SKM-1 (cell line): Measurements from ENCODE around the gene KHDRBS1.
"Not testable (repeated sequence)": the region's sequence is repeated elsewhere in the genome, so short reads cannot be mapped to it uniquely, and the experiment has no call there.

Source experiments
- DNase-seq: peaks from one replicate; lab custom pipeline; 2025; ENCODE audit not compliant: unreplicated experiment; lab: John Stamatoyannopoulos, UW

Gene KHDRBS1, protein sequence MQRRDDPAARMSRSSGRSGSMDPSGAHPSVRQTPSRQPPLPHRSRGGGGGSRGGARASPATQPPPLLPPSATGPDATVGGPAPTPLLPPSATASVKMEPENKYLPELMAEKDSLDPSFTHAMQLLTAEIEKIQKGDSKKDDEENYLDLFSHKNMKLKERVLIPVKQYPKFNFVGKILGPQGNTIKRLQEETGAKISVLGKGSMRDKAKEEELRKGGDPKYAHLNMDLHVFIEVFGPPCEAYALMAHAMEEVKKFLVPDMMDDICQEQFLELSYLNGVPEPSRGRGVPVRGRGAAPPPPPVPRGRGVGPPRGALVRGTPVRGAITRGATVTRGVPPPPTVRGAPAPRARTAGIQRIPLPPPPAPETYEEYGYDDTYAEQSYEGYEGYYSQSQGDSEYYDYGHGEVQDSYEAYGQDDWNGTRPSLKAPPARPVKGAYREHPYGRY

DNA sequence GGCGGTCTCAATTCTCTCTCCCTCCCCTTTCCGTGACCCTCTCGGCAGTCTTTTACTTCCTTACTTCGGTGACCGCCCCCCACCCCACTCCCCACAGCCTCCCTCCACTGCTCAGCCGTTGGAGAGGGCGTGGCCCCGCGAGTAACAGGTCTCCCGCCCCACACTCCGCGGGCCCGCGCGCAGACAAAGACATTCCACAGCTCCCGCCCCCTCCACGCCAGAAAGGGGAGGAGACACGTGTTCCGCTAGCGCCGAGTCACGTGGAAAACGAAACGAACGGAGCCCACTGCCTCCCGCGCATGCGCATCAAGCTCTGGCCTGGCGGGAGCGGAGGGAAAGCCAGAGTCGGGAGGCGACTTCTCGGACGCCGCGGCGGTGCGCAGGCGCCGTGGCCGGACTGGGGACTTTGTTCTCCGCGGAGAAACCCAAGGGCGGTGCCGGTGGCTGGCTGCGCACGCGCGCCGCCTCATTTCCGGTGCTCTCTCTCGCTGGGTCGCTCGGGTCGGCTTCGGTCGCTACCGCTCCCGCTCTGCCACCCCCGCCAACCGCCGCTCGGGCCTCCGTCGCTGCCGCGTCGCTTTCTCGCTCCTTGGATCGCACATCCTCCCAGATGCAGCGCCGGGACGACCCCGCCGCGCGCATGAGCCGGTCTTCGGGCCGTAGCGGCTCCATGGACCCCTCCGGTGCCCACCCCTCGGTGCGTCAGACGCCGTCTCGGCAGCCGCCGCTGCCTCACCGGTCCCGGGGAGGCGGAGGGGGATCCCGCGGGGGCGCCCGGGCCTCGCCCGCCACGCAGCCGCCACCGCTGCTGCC is at the start of gene KHDRBS1:
TSS of gene KHDRBS1 (plus strand) at position 483 of the 813 bp plus-strand sequence. CDS start at position 611, 128 bp downstream.
- peak; percentile 98 for DNase-seq

DNA sequence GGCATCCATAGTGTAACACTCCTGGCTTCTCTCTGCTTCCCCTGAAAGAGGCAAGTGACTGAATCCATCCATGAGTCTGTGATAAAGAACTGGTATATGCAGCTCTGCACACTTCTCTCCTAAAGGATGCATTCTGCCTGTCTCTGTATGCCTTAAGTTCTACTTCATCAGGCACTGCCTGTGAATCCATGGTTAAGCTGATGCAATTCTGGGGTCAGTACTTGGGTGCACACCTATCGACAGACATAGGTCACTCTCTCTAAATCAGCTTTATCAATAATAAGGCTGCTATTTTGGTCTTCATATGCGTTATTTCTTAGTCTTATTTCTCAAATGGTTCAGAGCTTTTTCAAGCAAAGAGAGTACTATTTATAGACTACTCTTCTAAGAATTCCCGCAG is 42.8 kb upstream of the KHDRBS1 start:
- DNase-seq, result no peak

DNA sequence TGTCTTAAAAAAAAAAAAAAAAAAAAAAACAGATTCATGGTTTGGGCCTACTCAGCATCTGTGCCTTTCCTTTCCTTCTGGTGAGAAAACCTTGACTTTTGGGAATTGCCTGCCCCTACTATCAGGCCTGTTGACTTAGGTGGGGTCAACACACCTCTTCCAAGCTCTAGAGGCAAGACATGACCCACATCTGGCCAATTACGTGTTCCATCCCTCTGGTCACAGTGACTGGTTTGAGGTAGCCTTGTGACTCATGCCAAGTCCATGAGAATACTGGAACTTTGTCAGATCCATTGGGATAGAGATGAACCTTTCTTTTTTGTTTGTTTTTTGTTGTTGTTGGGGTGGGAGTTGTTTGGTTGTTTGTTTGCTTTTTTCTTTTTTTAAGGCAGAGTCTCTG is 37.3 kb upstream of the KHDRBS1 start:
- DNase-seq, result no peak

DNA sequence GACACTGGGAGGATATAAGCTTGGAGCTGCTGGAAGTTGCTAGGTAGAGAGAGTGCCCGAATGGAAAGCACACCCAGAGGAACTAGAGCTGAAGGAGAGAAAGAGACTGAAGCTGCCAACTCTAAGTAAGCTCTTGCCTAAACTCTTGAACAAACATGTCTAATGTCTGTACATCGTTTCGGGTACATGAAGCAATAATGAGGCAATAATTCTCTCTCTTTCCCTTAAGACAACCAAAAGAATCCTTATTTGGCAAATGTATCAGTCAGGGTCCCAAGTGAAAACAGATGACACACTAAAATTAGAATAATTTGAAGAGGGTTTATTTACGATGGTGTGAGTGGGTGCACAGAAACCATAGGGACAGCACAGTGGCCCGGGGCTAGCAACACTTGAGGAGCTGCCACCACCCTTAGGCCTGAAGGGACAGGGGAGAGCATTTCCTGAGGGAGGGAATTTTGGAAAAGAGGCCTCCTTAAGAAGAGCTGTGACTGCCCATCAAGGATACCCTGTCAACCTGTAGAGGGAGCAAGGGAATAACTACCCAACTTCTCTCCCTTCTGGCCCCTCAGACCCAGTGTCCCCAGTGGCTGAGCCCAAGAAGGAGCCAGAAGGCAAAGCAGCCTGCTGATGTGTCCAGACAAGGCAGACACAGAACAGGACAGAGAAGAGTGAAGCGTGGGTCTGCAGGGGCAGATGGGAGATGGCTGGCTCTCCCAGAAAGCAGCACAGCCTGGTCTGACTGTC is 36.1 kb upstream of the KHDRBS1 start:
- DNase-seq, result no peak

DNA sequence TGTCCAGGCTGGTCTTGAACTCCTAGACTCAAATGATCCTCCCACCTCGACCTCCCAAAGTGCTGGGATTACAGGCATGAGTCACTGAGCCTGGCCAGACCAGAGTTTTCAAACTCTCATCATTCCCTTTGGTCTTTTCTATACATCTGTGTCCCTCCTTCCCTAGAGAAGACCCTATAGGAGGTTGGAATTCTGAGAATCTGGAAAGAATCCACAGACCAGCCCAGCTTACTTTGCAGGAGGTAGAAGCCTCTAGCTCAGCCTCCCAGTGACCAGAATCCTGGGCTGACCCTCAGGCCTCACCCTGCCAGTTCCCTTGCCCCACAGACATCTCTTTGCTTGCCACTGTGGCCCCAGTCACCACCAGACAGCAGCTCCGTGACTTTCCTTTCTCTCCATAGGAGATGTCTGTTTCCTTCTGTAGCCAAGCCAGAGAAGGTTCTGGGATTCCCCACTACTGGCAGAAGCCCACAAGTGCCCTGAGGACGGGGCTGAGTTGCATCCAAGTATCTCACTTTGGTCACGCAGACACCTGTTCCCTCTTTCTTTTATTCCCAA is 34.7 kb upstream of the KHDRBS1 start:
- no peak for DNase-seq

DNA sequence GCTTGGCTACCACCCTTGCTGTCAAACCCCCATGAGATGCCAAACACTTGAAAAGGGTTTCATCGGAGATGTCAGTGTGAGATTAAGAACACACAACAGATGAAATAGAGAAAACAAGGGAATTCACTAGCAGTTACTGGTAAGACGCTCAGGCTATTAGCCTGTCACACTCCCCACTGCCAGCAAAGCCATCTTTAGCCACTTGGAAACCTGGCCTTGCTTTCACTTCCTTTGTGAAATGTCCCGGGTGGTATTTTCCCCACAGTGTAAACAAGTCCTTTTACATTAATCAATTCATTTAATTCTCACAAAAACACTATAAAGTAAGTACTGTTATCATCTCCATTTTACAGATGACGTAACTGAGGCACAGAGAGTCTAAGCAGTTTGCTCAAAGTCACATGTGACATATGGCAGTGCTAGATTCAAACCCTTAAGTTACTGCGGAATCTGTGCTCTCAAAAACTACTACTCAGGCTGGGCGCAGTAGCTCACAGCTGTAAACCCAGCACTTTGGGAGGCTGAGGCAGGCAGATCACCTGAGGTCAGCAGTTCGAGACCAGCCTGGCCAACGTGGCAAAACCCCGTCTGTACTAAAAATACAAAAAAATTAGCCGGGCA is 32.7 kb upstream of the KHDRBS1 start:
- DNase-seq, result no peak

DNA sequence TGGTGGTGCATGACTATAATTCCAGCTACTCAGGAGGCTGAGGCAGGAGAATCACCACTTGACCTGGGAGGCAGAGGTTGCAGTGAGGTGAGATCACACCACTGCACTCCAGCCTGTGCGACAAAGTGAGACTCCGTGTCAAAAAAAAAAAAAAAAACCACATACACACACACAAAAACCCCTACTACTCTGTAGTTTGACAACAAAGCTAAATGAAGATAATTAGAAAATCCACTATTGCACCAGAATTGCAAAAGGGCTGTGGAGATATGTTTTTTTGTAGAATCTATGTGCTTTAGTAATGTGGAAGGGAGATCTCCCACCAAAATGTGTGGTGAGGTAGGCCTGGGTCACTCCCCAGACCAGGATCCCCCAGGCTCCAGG is 32.2 kb upstream of the KHDRBS1 start:
- no peak for DNase-seq

DNA sequence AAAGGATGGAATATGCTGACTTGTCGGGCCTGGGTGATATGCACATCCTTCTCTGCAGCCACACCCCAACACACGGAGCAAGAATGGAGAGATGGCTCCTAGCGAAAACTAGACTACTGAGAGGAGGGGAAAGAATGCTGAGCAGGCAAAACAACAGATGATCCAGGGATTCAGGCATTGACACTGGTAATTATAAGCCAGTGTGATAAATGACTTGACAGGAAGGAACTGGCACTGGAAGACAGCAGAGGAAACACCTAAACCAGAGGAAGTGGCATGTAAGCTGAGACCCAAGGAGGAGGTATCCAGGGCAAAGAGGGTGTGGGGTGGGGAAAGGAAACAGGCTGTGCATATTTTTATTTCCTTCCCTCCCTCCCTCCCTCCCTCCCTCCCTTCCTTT is 31.7 kb upstream of the KHDRBS1 start:
- no peak for DNase-seq

DNA sequence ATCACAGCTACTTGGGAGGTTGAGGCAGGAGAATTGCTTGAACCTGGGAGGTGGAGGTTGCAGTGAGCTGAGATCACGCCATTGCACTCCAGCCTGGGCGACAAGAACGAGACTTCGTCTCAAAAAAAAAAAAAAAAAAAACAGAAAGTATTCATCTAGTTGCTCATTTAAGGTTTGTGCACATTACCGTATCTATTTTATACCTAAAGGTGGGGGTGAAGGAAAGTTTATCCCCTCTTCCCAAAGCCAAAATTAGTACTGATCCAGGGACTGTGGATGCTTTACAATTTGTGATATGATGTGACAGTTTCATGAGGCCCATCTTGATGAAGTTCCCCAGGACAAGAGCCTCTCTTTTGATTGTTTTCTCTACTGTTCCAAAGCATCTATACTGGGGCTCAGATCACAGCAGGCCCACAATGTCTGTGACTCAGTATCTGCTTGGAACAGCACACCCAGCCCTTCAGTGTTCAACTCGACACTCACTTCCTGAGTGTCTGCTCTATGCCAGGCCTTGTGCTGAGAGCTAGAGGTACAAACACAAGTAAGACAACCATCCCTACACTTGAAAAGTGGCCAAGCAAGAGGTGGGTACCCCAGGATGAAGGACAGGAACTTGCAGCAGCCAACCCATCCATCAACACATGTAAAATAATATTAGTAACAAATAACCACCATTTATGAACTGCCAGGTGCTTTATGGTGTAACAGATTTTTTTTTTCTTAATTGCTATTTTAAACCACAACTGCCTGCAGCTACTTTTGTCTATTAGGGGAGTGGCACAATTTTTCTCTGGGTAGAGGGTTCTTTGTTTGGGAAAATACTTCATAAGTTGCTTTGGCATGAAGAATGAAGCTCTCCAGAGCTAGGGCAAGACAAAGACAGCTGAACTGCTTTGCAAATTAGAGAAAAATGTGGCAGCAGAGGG is 29.0 kb upstream of the KHDRBS1 start:
- DNase-seq, result no peak

DNA sequence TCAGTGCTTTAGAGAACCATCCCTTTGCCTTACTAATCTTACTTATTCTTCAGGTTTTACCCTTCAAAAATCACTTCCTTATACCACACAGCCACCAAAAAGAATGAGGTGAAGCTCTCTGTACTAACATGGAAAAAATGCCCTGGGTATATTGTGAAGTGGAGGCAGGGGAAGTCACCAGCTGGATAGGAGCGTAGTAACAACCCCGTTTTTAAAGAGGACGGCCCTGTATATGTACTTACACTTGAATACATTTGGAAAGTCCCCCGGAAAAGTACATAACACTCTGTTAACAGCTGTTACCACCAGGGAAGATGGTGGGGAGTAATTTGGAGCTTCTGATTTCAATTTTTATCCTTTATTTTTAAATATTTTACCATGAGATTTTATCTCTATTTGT is 28.2 kb upstream of the KHDRBS1 start:
- no peak for DNase-seq

DNA sequence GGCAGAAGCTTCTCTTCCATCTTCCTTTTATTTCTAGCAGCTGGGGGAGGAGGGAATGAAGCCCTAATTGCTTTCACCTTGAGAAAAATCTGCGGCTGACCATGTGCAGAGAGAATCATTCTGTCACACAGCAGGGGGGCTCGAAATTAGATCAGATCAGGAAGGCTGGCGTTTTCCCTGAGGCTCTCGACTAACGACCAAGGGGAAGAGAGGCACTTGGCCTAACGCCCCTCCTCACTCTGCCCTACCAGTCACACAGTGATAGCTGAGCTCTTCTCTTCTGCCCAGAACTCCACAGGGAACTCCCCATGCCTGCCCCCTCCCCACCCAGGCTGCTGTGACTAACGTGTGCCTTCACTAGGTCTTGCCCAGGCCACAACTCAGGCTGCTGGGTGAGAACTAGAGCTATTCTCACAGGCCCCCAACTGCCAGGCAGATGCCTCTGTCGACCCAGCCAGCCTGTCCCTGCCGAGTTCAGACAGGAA is 26.5 kb upstream of the KHDRBS1 start:
- no peak for DNase-seq

DNA sequence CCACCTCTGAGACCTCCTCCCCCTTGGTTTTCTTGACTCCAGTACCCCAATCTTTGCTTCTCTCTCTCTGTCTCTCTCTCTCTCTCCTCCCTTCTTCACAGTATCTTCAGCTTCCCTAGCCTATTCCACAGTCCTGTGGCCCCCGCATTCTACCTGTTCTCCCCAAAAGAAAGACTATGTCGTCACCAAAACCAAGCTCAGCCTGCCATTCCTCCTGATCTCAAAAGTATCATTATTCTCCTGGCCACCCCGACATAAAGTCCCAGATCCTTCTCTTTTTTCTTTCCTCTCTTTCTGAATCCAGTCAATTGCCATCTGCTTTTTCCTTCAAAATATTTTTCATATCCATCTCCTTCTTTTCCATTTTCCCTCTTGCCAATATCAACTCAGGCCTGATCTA is 23.7 kb upstream of the KHDRBS1 start:
- DNase-seq, result no peak

DNA sequence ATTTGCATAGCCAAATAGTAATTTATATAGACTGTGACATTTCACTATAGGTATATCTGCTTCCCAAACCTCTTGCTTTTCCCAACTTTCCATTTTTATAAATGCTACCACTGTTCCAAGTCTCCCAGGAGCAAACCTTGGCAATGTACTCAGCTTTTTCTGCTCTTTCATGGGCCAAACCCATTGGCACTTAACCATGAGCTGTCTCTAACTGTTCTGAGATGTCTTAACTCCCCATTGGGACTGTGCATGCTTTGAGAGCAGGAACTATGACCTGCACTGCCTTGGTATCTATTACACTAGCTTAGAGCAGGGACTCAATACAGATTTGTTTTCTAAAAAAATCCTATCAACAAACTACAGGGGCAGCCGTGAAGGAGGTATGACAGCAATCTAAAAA is 22.5 kb upstream of the KHDRBS1 start:
- DNase-seq, result no peak

DNA sequence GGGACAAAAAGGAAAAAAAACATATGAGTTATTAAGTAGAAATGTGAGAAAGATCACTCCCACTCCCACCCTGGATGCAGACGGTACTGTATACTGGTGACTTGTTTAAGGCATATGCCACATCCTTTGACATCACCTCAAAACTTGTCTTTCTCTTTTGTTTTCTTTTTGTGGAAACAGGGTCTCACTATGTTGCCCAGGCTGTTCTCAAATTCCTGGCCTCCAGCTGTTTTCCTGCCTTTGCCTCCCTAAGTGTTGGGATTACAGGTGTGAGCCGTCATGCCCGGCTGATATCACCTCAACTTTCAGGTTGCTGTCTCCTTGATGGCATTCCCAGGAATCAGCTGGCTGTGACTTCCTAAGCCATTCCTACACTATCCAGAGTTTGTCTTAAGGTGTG is 18.4 kb upstream of the KHDRBS1 start:
- no peak for DNase-seq

DNA sequence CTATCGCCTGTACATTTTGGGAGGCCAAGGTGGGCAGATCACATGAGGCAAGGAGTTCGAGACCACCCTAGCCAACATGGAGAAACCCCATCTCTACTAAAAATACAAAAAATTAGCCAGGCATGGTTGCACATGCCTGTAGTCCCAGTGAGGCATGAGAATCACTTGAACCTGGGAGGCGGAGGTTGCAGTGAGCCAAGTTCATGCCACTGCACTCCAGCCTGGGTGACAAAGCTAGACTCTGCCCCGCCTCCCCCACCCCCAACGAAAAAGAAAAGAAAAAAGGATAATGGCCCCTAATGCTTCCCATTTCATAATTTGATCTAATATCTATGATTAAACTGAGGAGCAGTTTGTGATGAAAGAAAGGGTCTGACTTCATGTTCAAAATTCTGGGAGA is 17.5 kb upstream of the KHDRBS1 start:
- DNase-seq, result not testable (repeated sequence)

DNA sequence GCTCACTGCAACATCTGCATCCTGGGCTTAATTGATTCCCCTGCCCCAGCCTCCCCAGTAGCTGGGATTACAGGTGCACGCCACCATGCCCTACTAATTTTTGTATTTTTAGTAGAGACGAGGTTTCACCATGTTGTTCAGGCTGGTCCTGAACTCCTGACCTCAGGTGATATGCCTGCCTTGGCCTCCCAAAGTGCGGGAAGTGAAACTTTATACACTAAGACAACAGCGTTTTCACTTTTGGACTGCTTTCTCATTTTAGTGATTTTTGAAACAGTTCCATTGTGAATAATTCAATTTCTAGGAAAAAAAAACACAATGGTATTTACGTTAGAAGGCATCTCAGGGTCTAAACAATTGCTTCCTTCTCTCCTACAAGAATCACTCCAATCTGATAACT is 11.8 kb upstream of the KHDRBS1 start:
- no peak for DNase-seq

DNA sequence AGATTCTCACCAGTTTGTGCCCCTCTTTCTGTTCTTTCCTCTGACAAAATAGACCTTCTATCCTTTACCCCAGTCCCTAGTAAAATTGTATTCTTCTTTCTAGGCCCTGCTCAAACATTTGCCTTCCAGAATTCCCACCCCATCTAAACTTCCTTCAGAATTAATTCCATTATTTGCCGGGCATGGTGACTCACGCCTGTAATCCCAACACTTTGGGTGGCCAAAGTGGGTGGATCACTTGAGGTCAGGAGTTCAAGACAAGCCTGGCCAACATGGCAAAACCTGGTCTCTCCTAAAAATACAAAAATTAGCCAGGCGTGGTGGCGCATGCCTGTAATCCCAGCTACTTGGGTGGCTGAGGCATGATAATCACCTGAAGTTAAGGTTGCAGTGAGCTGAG is 11.4 kb upstream of the KHDRBS1 start:
- DNase-seq, result not testable (repeated sequence)

DNA sequence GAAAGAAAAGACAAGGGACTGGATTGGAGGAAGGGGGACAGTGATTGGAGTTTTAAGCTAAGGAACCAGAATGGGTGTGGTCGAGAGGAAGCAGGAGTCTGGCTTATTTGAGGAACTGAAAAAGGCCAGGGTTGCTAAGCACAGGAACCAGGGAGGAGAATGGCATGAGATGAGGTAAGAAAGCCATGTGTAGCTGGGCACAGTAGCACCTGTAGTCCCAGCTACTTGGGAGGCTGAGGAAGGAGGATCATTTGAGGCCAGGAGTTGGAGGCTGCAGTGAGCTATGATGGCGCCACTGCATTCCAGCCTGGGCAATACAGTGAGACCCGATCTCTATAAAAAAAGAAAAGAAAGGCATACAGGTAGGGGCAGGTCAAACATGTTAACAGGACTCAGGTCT is 8.1 kb upstream of the KHDRBS1 start:
- DNase-seq, result peak; percentile 61

DNA sequence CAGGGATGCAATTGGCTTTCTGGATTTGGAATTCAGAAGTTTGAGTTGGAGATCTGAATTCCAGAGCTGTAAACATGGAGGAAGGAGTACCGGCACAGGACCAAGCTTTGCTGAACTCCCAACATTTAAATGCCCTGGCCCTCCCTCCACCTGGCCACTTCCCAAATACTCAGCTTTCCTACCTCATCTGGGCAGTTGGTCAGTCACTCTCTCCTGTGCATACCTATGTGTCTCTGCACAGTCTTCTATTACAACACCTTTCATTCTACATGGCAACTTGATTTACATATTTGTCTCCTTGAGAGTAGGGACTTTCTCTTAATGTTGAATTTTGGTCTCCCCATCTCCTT is 6.1 kb upstream of the KHDRBS1 start:
- DNase-seq, result no peak

DNA sequence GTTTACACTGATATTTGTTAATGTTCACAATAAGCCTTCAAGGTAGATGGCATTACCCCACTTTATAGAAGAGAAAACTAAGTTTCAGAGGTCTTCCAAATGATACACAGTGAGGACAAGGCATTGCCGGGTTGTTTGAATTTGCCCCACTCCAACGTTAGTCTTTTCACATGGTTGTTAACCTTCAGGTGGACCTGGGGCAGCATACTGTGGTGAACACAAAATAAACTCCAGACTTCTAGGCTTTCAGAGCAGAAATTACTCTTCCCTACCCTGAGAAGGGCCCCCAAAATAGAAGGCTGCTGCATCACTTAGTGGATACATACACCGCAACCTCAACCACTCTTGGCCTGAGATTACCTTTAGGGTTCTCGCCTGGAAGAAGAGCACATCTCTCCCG is 3.4 kb upstream of the KHDRBS1 start:
- no peak for DNase-seq
